SKM-1 (cell line): ENCODE results near the gene SPNS2.

Experiments
- DNase-seq: peaks from one replicate; lab custom pipeline; 2025; ENCODE audit not compliant: unreplicated experiment; lab: John Stamatoyannopoulos, UW

SPNS2 gene

DNA sequence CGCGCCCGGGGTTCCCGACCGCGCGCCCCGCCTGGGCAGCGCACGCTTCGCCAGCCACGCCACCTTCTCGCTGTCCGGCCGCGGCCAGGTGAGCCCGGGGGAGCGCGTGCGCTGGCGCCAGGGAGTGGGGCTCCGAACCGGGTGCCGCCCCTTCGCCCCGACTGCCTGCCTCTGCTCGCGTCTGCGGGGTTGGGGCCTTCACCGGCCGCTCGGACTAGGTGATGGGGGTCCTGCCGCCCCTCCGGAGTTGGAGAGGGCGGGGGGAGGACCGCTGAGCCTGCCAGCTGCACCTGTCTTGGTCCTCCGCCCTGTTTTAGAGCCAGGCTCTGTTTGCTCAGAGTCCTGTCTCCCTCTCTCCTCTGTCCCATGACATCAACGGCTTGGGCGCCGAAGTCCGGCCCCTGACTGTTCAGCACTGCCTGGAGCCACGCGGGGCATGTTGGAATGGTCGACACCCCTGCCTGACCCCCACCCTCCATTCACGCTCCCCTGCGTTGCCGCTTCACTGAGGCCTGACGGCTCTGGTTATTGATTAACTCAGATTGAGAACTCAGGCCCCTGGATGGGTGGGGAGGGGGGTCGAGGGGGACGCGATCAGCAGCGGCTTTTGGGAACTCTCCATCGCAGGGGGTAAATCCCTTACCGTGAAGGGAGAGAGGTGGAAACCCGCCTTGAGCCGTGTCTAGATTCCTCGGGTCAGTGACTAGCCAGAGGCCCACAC lies 86.4 kb downstream of the SPNS2 start:
- no peak for DNase-seq

DNA sequence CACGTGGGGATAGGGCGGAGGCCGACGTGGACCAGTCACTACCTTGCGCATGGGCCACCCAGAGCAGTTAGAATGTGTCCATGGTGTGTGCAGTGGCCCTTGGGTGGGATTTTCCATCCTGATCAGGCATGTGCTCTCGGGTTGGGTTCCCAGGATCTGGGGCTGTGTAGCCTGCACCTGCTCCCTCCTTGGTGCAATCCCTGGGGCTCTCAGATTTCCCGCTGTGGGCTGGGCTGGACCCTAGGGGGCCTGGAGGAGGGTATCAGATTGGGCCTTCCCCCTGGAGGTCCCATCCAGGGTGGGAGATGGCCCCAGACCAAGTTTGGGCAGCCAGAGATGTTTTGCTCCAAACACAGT lies 86.9 kb downstream of the SPNS2 start:
- DNase-seq: no peak

DNA sequence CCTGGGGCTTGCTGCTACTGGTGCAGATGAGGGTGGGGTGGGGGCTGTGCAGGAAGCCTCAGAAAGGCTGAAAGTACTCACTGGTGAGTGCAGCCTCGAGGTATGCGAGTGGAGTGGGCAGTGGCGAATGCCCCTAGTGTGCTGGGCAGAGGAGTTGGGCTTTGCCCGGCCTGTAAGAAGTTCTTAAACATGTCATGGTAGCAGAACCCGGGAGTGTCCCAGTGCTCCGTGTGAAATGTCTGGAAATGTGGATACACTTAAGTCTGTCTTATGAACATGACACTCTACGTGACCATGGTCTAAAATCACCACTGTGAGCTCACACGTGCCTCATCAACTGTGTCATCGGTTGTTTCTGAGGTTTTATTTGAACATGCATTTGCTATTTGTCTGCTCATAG lies 87.4 kb downstream of the SPNS2 start:
- DNase-seq: no peak

DNA sequence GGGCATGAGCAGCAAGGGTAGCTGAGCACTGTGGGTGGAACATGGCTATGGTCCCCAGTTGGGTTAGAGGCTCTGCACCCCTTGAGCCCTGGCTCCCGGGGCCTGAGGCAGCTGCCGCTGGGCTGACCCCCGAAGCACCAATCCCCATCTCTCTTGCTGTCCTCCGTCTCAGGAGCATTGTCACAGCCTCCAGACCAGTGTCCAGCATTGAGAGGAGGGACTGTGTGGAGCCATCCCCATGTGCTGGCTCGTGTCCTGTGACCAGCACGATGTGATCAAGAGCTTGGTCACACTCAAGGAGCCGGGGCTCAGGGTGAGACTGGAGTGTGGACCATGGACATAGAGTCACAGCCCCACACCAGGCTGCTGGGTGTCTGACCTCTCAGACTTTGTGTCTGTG lies 88.5 kb downstream of the SPNS2 start:
- DNase-seq: no peak

DNA sequence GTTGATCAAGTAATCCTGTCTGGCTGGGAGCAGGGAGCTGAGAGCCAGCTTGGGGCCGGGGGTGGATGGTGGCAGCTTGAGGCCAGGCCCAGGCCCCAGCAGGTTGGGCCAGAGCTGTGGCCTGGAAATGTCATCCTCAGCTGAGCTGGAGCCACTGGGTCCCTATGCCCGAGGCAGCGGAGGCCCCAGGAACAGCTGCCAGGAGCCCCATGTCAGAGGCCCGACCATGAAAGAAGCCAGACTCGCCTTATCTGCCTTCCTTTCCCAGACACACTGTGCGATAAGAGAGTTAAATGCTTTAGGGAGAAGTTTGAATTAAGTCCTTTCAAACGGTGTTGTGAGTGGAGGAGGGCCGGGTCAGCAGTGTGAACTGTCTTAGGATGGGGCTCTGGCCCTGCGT lies 89.1 kb downstream of the SPNS2 start:
- no peak for DNase-seq

DNA sequence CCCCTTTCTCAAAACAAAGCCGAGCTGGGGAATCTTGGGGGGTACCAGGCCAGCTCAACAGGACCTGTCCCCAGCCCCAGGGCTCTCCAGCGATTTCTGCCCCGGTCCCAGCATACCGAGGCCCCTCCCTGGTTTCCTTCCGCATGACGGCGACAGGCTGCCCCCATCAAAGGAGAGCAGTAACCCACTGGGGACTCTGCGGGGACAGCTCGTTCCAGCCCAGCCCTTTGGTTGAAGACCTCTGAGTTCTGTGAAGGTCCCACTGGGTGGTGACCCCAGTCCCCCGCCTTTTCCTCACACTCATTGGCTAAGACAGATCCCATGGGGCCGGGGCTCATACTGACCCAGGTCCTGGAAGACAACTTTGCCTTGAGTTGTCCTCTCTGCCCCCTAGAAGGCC lies 89.7 kb downstream of the SPNS2 start:
- no peak for DNase-seq
